K562 (cell line): ENCODE measurements around the gene CPN2. TPM values are rescaled to one million over a fixed set of nuclear protein-coding genes. Genes with fewer than 3 reads are reported as not detected.

Experiments
- ATAC-seq: fragments of 200-7000 bp; cut with Tn5 transposase; 3 replicates; pipeline ENCODE4 v1.9.1; 2020; ENCODE audit warnings: moderate library complexity
- BruUV-seq: library from RNA; stranded (reverse); fragments of 400-500 nt; replicated peaks from 2 replicates; lab custom pipeline; 2021; lab: Mats Ljungman, UMichigan
- CTCF ChIA-PET: fragments of 300-600 bp; formaldehyde crosslinking; extraction: SDS; loops from one replicate; lab custom pipeline; 2021; ENCODE audit warnings: low intra/inter-chr PET ratio; lab: Yijun Ruan, JAX
- POLR2A ChIA-PET: fragments of 300-600, 350-650 bp; sonication (Branson Sonifier 250); formaldehyde crosslinking; extraction: SDS; loops from one replicate; lab custom pipeline; 2021; ENCODE audit warnings: antibody characterized with exemption, inconsistent platforms; lab: Yijun Ruan, JAX
- DNase-seq, 4 experiments: peaks; one replicate each; pipeline versions ENCODE4 v3.0.0 to v3.0.0-alpha.2; 2011 to 2018; ENCODE audit warnings: low spot score in 3 of 4, mixed read lengths in 3 of 4; ENCODE audit errors: extremely low read depth in 1 of 4
- FAIRE-seq: peaks from 2 replicates; lab custom pipeline; 2011; peaks lifted over from hg19 to GRCh38; lab: Jason Lieb, UNC
- H2AFZ ChIP-seq: 2 replicates; pipeline ENCODE4 v1.6.0; 2011; ENCODE audit warnings: low read depth, low read length, control low read depth, inconsistent platforms
- H3K27ac ChIP-seq: fragments of 200-600 bp; 3 replicates; pipeline ENCODE4 v1.8.0; 2011; ENCODE audit warnings: low read depth, mild to moderate bottlenecking, control low read depth, inconsistent platforms, low read length, moderate library complexity, mixed read lengths; ENCODE audit errors: extremely low read depth
- H3K27me3 ChIP-seq, 2 experiments: fragments of 300-600 bp in 1 of 2; 2 replicates in 1 of 2; 3 replicates in 1 of 2; pipeline versions ENCODE4 v1.6.0 to v1.8.0; 2011; ENCODE audit warnings: inconsistent platforms in 2 of 2, low read length in 2 of 2, mild to moderate bottlenecking in 1 of 2, mixed read lengths in 1 of 2, moderate library complexity in 1 of 2; ENCODE audit not compliant: control insufficient read depth in 2 of 2, insufficient read depth in 2 of 2
- H3K36me3 ChIP-seq: fragments of 300-600 bp; 3 replicates; pipeline ENCODE4 v1.8.0; 2011; ENCODE audit warnings: mild to moderate bottlenecking, low read length, inconsistent platforms; ENCODE audit not compliant: control insufficient read depth, insufficient read depth
- H3K4me1 ChIP-seq, 2 experiments: fragments of 200-600 bp in 1 of 2; replicated peaks in 1 of 2; 2 replicates in 1 of 2; 3 replicates in 1 of 2; pipeline versions ENCODE4 v1.5.1 to v1.8.0; 2011; ENCODE audit warnings: inconsistent platforms in 2 of 2, low read length in 2 of 2, mild to moderate bottlenecking in 1 of 2, mixed read lengths in 1 of 2, moderate library complexity in 1 of 2; ENCODE audit not compliant: control insufficient read depth in 2 of 2, insufficient read depth in 2 of 2
- H3K4me2 ChIP-seq: 2 replicates; pipeline ENCODE4 v1.6.1; 2011; ENCODE audit warnings: low read length, control low read depth, inconsistent platforms, mixed read lengths; ENCODE audit not compliant: insufficient read depth
- H3K4me3 ChIP-seq: fragments of 200-600 bp; sonication (generic), shearing (Covaris generic); 2 replicates; pipeline ENCODE4 v1.5.1; 2016; ENCODE audit warnings: control low read depth, inconsistent platforms
- H3K79me2 ChIP-seq: fragments of 200-600 bp; 3 replicates; pipeline ENCODE4 v1.8.0; 2011; ENCODE audit warnings: low read length, inconsistent platforms; ENCODE audit not compliant: control insufficient read depth, insufficient read depth
- H3K9ac ChIP-seq, 2 experiments: 2 replicates each; pipeline versions ENCODE4 v1.6.0 to v1.6.1; 2011; ENCODE audit warnings: low read depth in 2 of 2, low read length in 2 of 2, control low read depth in 1 of 2, inconsistent platforms in 1 of 2, mild to moderate bottlenecking in 1 of 2, mixed read lengths in 1 of 2; ENCODE audit not compliant: insufficient read depth in 1 of 2
- H3K9me1 ChIP-seq: one replicate; pipeline ENCODE4 v1.6.0; 2011; ENCODE audit warnings: inconsistent platforms, mild to moderate bottlenecking, low read length, moderate library complexity; ENCODE audit not compliant: control insufficient read depth, insufficient read depth
- H3K9me3 ChIP-seq: replicated peaks from 2 replicates; pipeline ENCODE4 v1.5.1; 2011; ENCODE audit warnings: low read depth, low read length, inconsistent platforms; ENCODE audit not compliant: control insufficient read depth, insufficient read depth
- H4K20me1 ChIP-seq: replicated peaks from 2 replicates; pipeline ENCODE4 v1.6.1; 2011; ENCODE audit warnings: low read length, inconsistent platforms, mixed read lengths; ENCODE audit not compliant: control insufficient read depth, insufficient read depth
- BRCA1 ChIP-seq, 2 experiments: fragments of 450-650 bp in 1 of 2; sonication (generic) in 1 of 2; formaldehyde crosslinking in 1 of 2; IDR thresholded peaks; 2 replicates each; pipeline versions ENCODE4 v1.5.0 to v1.6.1; 2017 to 2020; ENCODE audit warnings: mild to moderate bottlenecking in 1 of 2, missing genetic modification reagents in 1 of 2
- CBX8 ChIP-seq: fragments of 200-600 bp; sonication (generic); IDR thresholded peaks from 2 replicates; pipeline ENCODE4 v1.6.1; 2012; ENCODE audit warnings: borderline replicate concordance, mixed run types, low read depth, mild to moderate bottlenecking, moderate library complexity, mixed read lengths, low read length, control low read depth, inconsistent platforms; ENCODE audit not compliant: poor library complexity, severe bottlenecking; ENCODE audit errors: extremely low read depth
- FOXM1 ChIP-seq, 2 experiments: fragments of 450-650 bp in 1 of 2; sonication (generic) in 1 of 2; formaldehyde crosslinking in 1 of 2; IDR thresholded peaks; 2 replicates each; pipeline versions ENCODE4 v1.6.1 to v1.9.0; 2017 to 2022; ENCODE audit warnings: low read depth in 2 of 2, mild to moderate bottlenecking in 2 of 2, missing genetic modification reagents in 1 of 2, moderate library complexity in 1 of 2
- GTF3C2 ChIP-seq: IDR thresholded peaks from 3 replicates; pipeline ENCODE4 v1.6.1; 2011; ENCODE audit warnings: borderline replicate concordance, mild to moderate bottlenecking, moderate library complexity; ENCODE audit not compliant: insufficient read length; ENCODE audit errors: extremely low read depth
- MAFG ChIP-seq: fragments of 450-650 bp; conservative IDR thresholded peaks from 2 replicates; pipeline ENCODE4 v1.6.1; 2016; ENCODE audit warnings: missing genetic modification characterization, missing compliant biosample characterization
- USF1 ChIP-seq: sonication (generic); formaldehyde crosslinking; IDR thresholded peaks from 2 replicates; pipeline ENCODE4 v1.9.0; 2022; ENCODE audit warnings: mild to moderate bottlenecking, missing genetic modification reagents
- ZBTB1 ChIP-seq: sonication (generic); formaldehyde crosslinking; IDR thresholded peaks from 2 replicates; pipeline ENCODE4 v1.8.1; 2023; ENCODE audit warnings: missing genetic modification reagents, low read depth, mild to moderate bottlenecking, borderline replicate concordance
- WGBS: fragments of 100-300 bp; shearing (Covaris generic); methylation state at CpG from one replicate; pipeline ENCODE4 v1.1.6; 2016; ENCODE audit warnings: low coverage, mixed read lengths; ENCODE audit not compliant: insufficient coverage; ENCODE audit errors: missing lambda C conversion rate; 5-methylcytosine and 5-hydroxymethylcytosine counted together
- in situ Hi-C: fragments of 300-500 bp; cut with MboI; formaldehyde crosslinking; loops from 4 replicates; pipeline ENCODE4 v1.15.0; 2018; ENCODE audit warnings: inconsistent platforms, mixed read lengths
- intact Hi-C: fragments of 100-400 bp; cut with micrococcal nuclease; formaldehyde crosslinking; loops from 2 replicates; pipeline ENCODE4 v1.14.2; 2022
- polyA plus RNA-seq, 8 experiments: library from polyadenylated mRNA; depleted of rRNA in 4 of 8; stranded (reverse) in 5 of 8; unstranded in 3 of 8; fragments of >200 nt; fragmentation: Nextera tagmentation in 2 of 8; fragmentation: Illumina TruSeq in 1 of 8; extraction: Ambion mirVana in 2 of 8; extraction: Trizol in 1 of 8; gene quantifications; 2 replicates each; pipeline versions ENCODE4 v1.2.1 to v1.2.3, GENCODE V29; 2011 to 2014; ENCODE audit warnings: inconsistent platforms in 1 of 8, missing spikeins in 1 of 8
- total RNA-seq, 7 experiments: library from RNA; depleted of rRNA in 6 of 7; stranded (reverse); fragments of >200 nt in 6 of 7; fragmentation: Illumina TruSeq in 2 of 7; extraction: Trizol in 2 of 7; gene quantifications; 2 replicates each; pipeline versions ENCODE4 v1.2.1 to v1.2.3, GENCODE V29; 2011 to 2021; ENCODE audit warnings: low replicate concordance in 1 of 7

CPN2 gene
- total and polyA plus RNA-seq, 9 of the 15 experiments (the other 6 are each of a cell fraction or from before 2014, with no cell fraction given), result not detected

DNA sequence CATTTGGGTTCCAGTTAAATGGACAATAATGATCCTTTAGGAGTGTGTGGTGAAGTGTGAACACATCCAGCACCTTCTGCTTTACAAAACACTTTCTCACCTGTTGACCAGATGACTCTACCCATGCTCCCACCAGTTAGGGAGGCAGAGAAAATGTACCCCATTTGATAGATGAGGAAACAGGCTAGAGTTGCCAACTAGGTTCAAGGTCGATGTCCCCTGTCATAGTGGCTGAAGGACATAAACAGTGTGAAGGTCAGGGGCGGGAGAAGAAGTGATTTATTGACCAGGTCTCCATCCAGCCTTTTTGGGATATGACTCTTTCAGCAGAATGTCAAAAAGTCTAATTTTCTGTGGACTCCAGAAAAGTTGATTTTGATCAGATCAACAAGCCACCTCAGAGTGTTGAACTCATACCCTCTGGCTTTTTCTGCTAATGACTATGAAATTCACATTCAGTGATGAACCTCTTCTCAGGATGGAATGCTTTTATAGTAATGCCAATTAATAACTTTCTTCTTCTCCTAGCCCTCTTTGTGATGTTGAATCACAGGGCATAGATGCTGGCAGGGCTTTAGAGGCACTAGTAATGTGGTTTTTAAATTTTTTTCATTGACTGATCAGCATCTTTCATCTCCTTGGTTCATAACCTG, 57.5 kb downstream of the CPN2 start:
- no peaks in the 10 kb centered on the region for H3K79me2 ChIP-seq
- no peaks in the 10 kb centered on the region for H3K9me1 ChIP-seq
- no peaks in the 10 kb centered on the region for H3K9me3 ChIP-seq
- H3K9ac ChIP-seq, result no peak overlapping the region
- no peaks in the 10 kb centered on the region for H3K36me3 ChIP-seq
- BruUV-seq, result no TSS peak
- no peaks in the 10 kb centered on the region for H4K20me1 ChIP-seq
- H3K4me3 ChIP-seq, result no peak overlapping the region
- no peak for TF ChIP-seq USF1 (CRISPR knock-in tag)
- TF ChIP-seq BRCA1 (IDR thresholded peaks at IDR 0.05), result no peak
- no peak for TF ChIP-seq BRCA1 (CRISPR knock-in tag; IDR thresholded peaks at IDR 0.05)
- TF ChIP-seq MAFG (tag), result no peak
- TF ChIP-seq GTF3C2, result no peak
- no peak for TF ChIP-seq ZBTB1 (CRISPR knock-in tag)
- TF ChIP-seq CBX8, result no peak
- no peak for TF ChIP-seq FOXM1 (IDR thresholded peaks at IDR 0.05; ENCODE audit: low read depth)
- no peak for TF ChIP-seq FOXM1 (CRISPR knock-in tag; IDR thresholded peaks at IDR 0.05; ENCODE audit: low read depth)
- no peak overlapping the region for H3K27ac ChIP-seq
- peaks cover 0 to 3% of the 10 kb centered on the region in 2 experiments; a peak in 1 of 5 replicates for H3K4me1 ChIP-seq
- no peak overlapping the region for H3K4me2 ChIP-seq
- no peaks in the 10 kb centered on the region for H3K27me3 ChIP-seq
- H2AFZ ChIP-seq, result no peak overlapping the region
- WGBS, result 9% methylated on average over 2 of the region's 2 CpGs
- ChIA-PET POLR2A (no interaction called here), CTCF (no interaction called here)
- ATAC-seq (no peak), DNase-seq (no peak), FAIRE-seq (no peak)
- in situ Hi-C loops, result no loop called here
- intact Hi-C loops, result no loop called here
